HepG2 (cell line): ENCODE results near the gene HPS1.

Experiments
- DNMT1 ChIP-seq: sonication (generic); formaldehyde crosslinking; IDR thresholded peaks from 2 replicates; pipeline ENCODE4 v1.5.1; 2020; ENCODE audit warnings: mild to moderate bottlenecking, missing genetic modification reagents
- HMGXB3 ChIP-seq: sonication (generic); formaldehyde crosslinking; IDR thresholded peaks from 2 replicates; pipeline ENCODE4 v1.4.0; 2020; ENCODE audit warnings: missing genetic modification reagents, borderline replicate concordance
- TF ChIP-seq, protein P1 (sequence below): sonication (generic); formaldehyde crosslinking; IDR thresholded peaks from 2 replicates; pipeline ENCODE4 v1.5.0; 2020; ENCODE audit warnings: mild to moderate bottlenecking, missing genetic modification reagents, moderate library complexity
- TF ChIP-seq, protein P2 (sequence below): sonication (generic); formaldehyde crosslinking; IDR thresholded peaks from 2 replicates; pipeline ENCODE4 v1.4.0; 2020; ENCODE audit warnings: missing genetic modification reagents, borderline replicate concordance

DNA sequence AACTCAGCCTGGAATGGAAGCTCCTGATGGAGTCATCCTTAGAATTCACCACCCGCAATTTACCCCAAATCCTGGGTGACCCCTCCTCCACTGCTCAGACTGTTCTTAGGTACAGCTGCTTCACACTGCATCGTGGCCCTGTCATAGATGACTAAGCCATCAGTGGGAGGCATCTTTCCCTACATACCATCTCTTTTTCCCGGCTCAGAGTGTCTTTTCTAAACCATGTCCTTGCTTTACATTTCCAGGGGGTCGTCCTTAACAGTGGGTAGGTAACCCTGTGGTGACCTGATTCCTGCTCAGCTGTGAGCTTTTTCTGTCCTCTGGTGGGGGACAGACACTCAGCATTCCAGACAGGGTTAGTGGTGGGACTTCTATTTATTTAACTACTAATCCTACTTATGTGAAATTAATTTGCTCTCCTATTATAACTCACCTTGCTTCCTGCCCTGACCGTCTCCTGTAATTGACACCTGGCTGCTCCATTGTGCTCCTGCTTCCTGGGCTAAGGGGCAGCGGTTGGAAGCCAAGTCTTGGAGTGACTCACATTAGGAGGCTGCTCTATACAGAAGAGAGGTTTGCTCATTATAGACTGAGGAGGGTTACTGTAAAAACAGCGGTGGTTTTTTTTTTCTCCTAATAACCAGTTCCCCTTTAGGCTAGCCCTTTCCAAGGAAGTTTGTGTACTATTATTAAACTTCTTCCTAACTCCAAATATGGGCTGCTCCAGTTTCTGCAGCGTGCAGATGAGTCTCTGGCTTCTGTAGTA lies 72.3 kb downstream of the HPS1 start:
- TF ChIP-seq, protein P1, sequence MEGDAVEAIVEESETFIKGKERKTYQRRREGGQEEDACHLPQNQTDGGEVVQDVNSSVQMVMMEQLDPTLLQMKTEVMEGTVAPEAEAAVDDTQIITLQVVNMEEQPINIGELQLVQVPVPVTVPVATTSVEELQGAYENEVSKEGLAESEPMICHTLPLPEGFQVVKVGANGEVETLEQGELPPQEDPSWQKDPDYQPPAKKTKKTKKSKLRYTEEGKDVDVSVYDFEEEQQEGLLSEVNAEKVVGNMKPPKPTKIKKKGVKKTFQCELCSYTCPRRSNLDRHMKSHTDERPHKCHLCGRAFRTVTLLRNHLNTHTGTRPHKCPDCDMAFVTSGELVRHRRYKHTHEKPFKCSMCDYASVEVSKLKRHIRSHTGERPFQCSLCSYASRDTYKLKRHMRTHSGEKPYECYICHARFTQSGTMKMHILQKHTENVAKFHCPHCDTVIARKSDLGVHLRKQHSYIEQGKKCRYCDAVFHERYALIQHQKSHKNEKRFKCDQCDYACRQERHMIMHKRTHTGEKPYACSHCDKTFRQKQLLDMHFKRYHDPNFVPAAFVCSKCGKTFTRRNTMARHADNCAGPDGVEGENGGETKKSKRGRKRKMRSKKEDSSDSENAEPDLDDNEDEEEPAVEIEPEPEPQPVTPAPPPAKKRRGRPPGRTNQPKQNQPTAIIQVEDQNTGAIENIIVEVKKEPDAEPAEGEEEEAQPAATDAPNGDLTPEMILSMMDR (CRISPR knock-in tag) = no peak
- TF ChIP-seq, protein P2, sequence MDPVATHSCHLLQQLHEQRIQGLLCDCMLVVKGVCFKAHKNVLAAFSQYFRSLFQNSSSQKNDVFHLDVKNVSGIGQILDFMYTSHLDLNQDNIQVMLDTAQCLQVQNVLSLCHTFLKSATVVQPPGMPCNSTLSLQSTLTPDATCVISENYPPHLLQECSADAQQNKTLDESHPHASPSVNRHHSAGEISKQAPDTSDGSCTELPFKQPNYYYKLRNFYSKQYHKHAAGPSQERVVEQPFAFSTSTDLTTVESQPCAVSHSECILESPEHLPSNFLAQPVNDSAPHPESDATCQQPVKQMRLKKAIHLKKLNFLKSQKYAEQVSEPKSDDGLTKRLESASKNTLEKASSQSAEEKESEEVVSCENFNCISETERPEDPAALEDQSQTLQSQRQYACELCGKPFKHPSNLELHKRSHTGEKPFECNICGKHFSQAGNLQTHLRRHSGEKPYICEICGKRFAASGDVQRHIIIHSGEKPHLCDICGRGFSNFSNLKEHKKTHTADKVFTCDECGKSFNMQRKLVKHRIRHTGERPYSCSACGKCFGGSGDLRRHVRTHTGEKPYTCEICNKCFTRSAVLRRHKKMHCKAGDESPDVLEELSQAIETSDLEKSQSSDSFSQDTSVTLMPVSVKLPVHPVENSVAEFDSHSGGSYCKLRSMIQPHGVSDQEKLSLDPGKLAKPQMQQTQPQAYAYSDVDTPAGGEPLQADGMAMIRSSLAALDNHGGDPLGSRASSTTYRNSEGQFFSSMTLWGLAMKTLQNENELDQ (CRISPR knock-in tag) = no peak
- TF ChIP-seq DNMT1 (CRISPR knock-in tag) (no peak), HMGXB3 (CRISPR knock-in tag) (no peak)
